HG03575 (cell line): ENCODE data around the gene DGKG.

ENCODE experiments used
- ATAC-seq: cut with Tn5 transposase; IDR thresholded peaks from one replicate; pipeline ENCODE4 v1.9.1; 2021; ENCODE audit not compliant: unreplicated experiment, insufficient number of reproducible peaks, low FRiP score; ENCODE audit errors: extremely low read depth

Gene DGKG

DNA sequence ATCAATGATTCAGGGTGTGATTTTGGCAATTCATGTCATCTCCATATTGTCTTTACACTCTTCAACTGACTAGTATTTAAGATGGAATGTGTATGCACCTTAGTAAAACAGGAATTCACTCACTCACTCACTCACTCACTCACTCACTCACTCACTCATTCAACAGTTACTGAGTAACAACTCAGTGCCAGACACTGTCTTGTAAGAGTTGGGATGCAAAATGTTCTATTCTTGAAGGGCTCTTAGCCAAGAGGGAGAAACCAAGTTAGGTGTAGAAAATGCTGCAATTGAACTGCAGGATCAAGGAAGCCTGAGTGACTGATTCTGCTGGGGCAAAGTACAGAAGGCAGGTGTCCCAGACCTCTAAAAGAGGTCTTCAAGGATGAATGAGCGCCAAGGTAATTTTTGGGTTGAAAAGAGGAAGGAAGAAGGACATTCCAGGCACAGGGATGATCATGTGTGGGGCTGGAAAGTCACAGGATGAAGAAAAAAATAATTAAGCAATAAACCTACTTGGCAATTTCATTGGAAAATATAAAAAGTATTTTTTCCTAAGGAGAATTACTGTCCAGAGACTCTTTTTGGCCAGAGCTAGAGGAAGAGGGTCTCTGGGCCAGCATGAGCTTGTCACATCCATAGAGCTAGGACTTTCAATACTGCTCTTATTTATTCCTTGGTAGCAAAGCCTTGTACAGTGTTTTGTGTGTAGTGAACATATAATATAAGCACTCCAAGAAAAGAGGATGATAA, 194.2 kb downstream of the DGKG start:
- ATAC-seq = no peak

DNA sequence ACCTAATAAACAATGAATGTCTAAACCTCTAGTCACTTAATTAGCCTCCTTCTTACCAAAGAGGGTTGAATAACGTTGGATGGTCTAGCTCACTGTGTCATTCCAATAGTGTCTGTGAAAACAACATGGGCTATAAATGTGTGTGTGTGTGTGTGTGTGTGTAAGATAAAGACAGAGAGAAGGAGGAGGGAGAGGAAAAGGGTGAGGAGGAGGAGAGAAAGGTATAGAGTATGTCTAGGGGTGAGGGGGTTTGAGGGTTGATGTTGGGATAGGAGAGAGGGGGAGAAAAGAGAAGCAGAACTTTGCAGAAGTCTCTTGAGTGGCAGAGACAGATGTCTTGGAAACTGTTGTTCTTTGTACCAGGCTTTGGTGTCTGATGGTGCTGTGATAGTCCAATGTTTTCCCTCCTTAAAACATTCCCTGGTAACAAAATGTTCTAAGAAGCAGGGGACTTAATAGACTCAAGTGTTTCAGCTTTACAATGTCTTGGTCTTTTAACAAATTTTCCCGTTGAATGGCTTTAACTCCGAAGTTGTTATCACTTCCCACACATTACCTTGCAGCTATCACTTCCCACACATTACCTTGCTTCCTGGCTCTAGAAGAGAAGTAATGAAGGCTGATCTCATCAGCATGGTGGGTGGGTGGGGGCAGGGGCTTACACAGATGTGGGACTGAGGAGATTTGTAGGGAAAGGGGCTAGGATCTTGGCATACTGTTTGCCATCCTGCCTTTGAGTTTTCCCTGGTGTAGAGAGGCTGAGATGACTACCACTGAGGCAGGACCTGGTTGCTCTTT, 195.3 kb downstream of the DGKG start:
- no peak for ATAC-seq

DNA sequence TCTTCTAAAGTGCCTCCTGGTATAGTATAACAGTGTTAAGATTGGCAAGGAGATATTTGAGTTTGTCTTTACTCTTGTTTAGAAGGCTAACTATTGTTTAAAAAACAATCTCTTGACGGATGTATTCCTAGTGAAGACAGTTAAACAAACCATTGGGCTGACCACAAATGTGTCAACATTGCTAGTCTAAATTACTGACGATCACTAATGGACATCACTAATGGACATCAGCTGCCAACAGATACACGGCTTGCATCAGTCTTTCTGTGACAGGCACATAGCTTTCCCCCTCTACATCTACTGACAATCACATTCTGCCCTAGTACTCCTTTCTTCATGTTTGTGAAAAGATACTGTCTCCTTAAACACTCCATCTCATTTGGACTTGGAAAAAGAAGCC, 196.0 kb downstream of the DGKG start:
- no peak for ATAC-seq

DNA sequence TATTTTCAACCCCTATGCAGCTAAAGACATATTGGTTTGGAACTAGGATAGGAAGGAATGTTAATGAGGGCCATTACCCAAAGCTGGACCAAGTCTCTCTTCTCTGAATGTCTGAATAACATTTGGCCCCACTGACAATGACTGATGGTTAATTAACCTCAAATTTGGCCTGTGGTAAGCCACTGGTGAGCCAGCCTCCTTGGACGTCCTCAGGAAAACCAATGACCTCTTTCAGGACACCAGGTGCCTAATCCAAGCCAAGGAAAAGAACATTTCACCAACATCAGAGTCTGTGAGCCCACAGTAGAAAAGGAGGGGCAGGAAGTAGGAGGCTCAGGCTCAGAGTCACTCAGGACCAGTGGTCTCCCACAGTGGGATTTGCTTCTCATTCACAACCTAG, 196.7 kb downstream of the DGKG start:
- ATAC-seq = no peak

DNA sequence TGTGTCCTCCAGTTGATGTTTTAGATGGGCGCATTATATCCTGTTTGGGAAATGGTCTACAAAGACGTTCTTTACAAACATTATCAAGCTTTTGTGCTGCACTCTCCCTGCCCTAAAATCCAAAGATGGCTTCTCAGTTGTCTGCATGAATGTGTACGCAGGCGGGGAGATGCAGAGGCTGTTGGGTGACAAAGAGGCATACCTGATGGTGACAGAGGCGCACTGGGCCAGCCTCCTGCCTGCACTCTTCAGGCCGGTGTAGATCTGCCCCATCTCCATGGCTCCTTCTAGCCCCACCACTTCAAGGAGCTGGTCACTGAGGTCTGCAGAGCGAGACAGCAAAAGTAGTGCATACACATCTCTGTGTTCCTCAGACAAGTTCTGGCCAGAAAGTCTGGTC, 197.3 kb downstream of the DGKG start:
- no peak for ATAC-seq

DNA sequence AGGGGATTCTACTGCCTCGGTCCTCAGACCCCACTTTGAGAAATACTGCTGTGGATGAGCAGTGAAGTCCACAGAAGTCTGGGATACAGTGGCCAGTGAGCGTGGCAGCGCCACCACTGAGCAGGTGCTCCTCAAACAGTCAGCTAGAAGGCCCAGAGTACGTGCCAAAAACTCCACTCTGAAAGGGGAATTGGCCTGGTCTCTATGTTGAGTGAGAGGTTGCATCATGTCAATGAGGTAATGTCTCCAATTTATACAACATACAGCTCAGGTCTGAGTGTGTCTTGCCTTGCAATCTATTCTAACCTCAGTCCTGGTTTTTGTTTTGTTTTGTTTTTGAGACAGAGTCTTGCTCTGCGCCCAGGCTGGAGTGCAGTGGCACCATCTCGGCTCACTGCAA, 199.8 kb downstream of the DGKG start:
- no peak for ATAC-seq

DNA sequence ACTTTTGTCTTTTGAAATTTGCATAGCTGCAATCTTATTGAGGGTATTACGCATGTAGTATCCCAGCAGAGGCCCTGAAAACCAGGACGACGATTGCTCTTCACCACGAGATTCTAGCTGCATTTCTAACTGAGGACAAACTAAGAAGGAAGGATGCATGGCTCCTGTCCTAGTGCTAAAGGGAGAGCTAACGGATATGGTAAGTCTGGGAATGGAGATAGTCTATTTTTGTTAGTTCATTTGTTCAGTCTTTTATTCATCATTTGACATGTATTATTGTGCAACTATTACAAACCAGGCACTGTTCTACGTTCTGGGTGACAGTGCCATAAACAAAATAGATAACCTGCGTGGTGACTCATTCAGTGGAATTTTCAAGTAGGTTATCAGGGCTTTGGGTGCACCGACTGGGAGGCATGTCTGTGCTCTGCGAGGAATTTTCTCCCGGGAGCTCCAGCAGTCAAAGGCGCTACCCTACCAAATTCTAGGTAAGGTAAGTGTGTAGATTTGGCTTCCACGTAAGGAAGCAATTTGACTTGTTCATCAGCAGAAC, 201.3 kb downstream of the DGKG start:
- no peak for ATAC-seq

DNA sequence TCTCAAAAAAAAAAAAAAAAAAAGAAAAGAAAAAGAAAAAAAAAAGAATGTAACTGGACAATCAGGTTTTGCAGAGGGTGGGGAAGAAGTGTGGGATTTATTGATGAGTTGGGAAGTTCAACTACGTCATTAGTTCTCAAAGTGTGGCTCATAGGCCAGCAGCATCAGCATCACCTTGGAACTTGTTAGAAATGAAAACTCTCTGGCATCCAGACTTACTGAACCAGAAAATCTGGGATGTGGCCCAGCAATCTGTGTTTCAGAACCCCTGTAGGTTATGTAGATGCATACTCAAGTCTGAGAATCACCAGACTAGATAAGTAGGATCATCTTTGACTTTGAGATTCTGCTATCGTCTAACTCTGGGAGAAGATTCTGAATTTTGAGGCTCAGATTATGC, 207.4 kb downstream of the DGKG start:
- ATAC-seq = no peak

DNA sequence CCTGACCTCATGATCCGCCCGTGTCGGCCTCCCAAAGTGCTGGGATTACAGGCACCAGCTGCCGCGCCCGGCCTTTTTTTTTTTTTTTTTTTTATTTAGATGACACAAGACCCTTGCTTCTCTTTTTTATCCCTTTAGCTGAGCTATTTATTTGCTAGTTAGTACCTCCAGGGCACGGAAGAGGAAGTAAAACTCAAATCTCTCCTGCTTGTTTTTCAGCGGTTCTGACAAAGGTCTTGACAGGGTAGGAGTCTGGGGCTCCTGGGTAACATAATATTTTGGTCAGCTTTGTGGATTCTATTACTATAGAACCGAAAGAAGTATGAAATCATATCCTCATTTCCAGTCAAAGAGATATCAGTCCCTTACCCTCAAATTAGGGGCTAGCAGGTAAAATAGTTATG, 209.1 kb downstream of the DGKG start:
- ATAC-seq = peak; percentile 72

DNA sequence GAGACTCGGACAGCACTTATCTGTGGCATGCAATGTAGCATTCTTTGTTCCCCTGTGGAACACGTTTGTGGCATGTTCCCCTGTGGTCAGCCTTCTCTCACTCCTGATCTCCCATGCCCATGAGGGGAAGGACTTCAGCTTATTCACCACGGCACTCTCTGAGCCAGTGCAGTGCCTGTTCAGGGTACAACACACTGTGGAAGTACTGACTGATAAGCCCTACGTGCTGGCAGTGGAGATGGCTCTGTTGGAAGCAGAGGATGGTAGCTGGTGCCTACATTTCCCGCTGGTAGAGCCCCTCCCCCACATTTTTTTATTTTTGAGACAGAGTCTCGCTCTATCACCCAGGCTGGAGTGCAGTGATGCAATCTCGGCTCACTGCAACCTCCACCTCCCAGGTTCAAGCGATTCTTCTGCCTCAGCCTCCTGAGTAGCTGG, 209.7 kb downstream of the DGKG start:
- no peak for ATAC-seq

DNA sequence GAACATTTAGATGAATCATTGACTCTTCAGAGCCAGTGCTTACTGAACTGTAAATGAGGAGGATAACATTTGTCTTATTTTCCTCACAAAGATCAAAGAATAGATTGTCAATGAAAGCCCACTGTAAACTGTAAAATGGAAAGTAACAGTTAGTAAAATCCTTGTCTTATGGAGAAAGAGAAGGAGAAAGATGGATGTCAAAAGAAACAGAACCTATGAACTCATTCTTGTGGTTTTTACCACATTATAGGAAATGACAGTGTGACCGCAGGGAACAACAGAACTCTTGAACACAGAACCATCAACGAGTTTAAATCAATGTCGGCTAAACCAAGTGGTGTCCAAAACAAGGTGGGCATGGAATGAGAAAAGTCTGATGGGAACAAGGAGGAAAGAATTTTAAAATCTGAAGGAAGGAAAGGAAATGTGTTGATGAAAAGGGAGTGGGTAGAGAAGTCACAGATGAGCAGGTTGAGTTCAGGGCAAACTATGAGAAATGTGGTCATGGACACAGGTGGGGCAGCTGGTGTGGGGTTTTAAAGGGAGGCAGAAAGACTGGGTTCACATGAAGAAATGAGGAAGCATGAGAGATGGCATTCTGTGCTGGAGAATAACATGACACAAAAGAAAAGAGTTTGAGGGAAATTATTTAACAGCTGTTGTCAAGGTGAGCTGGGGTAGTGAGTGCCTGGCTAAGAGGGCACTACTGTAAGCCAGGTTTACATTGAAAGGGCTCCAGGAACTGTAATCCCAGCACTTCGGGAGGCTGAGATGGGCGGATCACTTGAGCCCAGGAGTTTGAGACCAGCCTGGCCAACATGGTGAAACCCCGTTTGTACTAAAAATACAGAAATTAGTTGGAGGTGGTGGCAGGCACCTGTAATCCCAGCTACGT, 210.7 kb downstream of the DGKG start:
- no peak for ATAC-seq

DNA sequence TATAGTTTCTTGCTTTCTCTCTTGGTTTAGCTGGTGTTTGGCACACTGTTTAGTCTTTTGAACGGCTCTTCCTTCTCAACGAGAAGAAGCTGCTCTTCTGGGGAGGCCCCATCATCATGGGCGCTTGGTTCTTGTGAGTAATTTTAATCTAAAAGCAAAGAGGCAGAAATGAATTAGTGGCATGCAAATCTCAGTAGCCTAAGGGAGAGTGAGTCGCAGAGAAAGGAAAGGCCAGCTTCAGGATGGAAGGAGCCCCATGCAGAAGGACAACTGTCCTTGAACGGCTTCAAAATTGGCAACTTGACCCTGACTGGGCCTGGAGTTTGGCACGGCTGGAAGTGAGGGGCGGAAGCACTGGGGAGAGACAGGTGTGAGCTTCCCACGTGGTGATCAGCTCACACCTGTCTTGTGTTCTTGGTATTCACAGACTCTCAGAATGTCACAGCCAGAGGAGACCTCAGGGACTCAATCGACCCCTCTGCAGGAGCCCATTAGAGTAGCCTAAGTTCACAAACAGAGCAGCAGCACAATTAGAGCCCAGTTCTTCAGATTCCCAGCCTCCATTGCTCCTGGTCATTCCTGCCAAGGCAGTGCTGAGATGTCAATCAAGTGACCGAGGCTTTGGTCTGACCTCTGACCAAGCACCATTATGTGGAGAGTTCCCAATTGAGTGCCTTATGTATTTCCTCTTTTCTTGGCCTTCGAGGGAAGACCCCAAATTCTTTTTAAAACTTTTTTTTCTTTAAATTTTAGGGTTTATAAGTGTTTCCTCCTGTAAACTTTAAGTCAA, 211.8 kb downstream of the DGKG start:
- ATAC-seq = no peak

DNA sequence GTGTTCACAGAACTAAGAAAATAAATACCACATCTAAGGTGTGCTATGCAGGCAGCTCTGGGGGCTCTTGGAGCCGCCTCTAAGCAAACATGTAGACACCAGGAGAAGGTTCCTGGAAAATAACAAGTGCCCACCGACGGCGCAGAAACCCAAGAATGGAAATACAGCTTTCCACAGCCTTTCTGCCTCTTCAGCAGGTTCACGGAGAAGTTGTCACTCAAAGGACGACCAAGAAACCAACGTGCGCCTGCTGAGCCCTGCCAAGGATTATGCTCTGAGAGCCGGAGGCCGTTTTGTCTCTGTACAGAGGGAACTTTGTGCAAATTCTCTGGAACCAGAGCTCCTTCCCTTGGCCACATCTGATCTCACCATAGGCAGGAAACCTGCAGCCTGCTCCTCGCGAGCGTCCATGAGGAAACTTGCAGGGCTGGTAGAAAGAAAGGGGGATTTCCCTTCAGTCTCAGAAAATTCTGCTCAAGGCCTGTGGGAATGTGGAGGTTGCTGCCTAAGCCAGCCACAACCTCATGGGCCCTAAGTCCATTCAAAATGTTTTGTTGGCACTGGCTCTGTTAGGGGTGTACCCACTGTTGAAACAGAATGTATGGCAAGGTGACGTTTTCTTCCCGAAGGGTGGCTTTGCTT, 212.6 kb downstream of the DGKG start:
- ATAC-seq = no peak

DNA sequence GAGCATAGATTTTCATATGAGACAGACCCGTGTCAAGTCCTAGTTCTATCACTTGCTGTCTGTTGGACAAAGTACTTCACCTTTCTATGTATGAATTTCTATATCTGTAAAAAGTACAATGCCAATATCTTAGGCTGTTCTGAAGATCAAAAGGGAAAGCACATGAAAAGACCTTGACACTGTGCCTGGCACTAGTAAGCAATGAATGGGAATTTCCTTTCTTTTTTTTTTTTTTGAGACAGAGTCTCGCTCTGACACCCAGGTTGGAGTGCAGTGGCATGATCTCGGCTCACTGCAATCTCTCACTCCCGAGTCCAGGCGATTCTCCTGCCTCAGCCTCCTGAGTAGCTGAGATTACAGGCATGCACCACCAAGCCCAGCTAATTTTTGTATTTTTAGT, 217.8 kb downstream of the DGKG start:
- ATAC-seq = no peak

DNA sequence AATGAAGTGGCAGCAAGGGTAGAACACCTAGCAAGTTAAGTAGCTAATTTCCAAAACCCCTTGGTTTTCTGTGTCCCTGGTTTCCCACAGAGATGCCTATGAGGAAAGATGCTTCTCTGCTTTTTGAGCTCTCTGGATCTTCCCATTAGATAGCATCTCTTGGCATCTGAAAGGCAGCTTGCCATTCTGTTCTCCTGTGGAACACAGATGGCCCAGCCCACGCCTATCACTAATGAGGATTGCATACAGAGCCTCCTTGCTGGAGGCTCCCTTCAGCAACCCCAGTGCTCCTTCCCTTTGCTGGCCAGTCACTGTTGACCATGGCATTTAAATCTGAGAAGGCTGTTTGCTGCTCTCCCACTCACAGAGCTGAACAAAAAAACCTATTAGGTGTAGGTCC, 218.8 kb downstream of the DGKG start:
- ATAC-seq = no peak

DNA sequence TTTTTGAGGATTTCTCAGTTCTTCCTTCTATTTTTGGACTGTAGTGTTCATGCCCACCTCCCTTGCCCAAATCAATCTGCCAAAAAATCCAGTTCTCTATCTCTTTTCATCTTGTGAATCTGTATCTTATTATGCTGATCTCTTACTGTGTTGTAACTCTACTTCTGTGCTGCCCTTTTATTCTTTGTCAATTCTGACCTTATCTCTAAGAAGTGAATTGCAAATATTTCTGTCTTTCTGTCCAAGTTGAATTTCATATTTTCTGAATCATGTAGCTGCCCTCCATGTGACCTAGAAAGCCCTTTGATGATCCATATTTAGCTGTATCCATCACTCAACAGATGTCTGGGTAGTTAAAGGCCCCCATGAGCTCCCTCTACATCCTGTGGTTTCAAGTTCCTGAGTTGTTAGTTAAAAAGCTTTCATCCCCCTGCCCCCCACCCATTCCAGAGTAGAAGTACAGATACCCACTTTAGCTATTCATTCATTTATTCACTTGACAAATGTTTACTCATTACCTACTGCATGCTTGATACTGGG, 219.6 kb downstream of the DGKG start:
- no peak for ATAC-seq

DNA sequence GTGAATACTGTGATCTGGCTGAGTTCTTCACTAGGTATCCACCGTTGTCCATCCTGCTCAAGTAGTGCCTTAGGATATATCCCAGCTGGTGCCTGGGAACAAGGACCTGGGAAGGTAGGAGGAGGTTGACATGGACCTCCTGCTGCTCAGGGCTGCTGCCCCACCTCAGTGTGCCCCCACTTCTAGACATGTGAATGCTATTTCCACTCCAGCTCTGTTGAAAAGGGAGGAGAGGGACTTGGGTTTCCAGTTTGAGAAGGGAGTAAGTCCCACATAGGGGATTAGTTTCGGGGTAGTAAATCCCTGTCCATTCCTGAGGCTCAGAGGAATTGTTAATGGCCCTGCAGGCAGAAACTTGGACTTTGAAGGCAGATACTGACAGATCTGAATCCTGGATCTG, 220.2 kb downstream of the DGKG start:
- no peak for ATAC-seq
